GM21423 (cell line): ENCODE measurements around the gene RMRP.
A peak's percentile ranks its signal among the peaks of the same experiment; 100 is the strongest.

Source experiments
- ATAC-seq: cut with Tn5 transposase; IDR thresholded peaks from one replicate; pipeline ENCODE4 v1.9.1; 2021; ENCODE audit warnings: mild to moderate bottlenecking, moderate library complexity; ENCODE audit not compliant: unreplicated experiment

RMRP gene

GRCh38 chr9:35657546-35658136, at the start of gene RMRP:
Gene RMRP (minus strand): TSS chr9:35658019.
- peak; percentile 84 for ATAC-seq

- no peak for ATAC-seq
Observed at GRCh38 chr9:35706951-35707350, 49.1 kb upstream of the RMRP start.

DNA sequence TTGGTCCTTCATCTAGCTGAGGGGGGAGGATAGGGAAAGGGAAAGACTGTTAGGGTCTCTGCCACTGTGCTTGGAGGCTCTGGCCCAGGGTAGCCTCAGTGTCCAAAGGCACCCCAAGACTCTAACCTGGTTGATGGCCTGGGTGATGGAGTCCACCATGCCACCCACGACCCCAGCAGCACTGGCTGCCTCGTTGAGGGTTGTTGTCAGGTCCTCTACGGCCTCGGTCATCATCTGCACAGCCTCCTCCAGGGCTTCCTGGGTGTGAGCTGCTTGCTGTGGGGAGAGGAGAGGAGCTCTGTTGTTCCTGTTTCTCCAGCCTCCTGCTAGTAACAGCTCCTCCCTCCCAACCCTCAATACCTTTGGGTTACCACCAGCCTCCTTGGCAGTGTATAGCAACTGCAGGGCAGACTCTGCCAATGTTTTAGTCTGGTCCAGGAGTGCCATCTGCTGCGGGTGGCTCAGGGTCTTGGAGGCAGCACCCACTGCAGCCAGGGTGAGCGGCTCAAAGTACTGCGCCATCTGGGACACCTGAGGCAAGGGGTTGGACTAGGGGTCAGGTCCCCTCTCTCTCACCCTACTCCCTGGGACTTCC, 48.1 kb upstream of the RMRP start:
- no peak for ATAC-seq

GRCh38 chr9:35705372-35705771, 47.6 kb upstream of the RMRP start:
- no peak for ATAC-seq

DNA sequence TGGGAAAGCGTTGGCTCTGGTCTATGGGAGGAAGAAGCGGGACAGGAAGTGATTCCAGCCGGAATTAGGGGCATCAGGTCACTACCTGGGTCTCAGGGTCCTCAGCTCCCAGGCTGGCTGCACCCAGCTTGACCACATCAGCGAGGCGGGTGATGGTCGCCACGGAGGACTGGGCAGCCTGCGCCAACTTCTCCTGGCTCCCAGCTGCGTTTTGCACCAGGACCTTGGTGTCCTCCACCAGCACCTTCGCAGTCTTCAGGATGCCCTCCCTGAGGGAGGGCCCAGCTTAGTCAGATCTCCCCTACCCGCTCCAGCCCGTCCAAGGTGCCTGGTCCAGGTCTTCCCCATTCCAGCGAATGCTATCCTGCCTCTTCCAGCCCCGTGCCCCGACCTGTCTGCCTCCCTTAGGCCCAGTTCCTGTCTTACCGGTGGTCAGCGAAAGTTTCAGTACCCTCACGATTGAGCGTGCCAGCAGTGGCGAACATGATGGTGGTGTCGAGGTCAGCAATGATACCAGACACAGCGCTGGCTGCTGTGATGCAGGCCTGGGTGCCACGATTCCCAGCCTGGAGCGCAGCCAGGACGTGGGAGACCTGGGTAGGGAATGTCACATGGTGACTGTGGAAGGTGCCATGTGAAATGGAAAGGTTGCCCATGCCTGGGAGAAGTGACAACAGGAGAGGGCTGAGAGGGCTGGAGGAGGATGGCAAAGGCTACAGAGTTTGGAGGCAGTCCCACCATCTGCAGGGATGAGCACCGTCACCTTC, 46.3 kb upstream of the RMRP start:
- ATAC-seq, result no peak

DNA sequence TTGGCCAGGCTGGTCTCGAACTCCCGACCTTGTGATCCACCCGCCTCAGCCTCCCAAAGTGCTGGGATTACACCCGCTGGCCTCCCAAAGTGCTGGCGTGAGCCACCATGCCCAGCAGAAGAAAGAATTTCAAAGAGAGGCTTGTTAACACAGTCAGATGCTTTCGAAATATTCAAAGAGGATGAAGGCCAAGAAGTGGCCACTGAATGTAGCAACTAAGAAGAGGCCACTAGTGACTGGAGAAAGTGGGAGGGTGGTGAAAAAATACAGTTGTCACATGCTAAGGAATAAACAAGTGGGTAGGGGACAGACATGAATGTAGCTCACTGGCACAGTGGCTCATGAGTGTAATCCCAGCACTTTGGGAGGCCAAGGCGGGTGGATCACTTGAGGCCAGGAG, 44.9 kb upstream of the RMRP start:
- ATAC-seq, result no peak

DNA sequence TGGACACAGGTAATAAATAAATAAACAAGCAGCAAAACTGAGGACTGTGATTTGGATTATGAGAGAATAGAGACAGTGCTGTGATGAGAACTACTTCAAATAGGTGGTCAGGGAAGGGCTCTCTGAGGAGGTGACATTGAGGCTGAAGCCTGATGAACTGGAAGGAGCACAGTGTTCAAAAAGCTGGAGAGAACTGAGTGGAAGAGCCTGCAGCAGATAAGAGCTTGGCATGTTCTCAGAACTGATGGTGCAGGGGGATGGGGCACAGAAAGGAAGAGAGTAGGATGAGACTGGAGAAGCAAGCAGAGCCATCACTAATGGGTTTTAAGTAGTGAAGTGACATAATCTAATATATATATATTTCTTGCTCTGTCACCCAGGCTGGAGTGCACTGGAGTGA, 43.1 kb upstream of the RMRP start:
- no peak for ATAC-seq

GRCh38 chr9:35700031-35700430, 42.2 kb upstream of the RMRP start:
- no peak for ATAC-seq

GRCh38 chr9:35698231-35698630, 40.4 kb upstream of the RMRP start:
- ATAC-seq, result no peak

GRCh38 chr9:35697486-35697885, 39.7 kb upstream of the RMRP start:
- ATAC-seq, result no peak

GRCh38 chr9:35696520-35697215, 38.8 kb upstream of the RMRP start:
- peak; percentile 77 for ATAC-seq

GRCh38 chr9:35695943-35696401, 38.2 kb upstream of the RMRP start:
- ATAC-seq, result no peak

DNA sequence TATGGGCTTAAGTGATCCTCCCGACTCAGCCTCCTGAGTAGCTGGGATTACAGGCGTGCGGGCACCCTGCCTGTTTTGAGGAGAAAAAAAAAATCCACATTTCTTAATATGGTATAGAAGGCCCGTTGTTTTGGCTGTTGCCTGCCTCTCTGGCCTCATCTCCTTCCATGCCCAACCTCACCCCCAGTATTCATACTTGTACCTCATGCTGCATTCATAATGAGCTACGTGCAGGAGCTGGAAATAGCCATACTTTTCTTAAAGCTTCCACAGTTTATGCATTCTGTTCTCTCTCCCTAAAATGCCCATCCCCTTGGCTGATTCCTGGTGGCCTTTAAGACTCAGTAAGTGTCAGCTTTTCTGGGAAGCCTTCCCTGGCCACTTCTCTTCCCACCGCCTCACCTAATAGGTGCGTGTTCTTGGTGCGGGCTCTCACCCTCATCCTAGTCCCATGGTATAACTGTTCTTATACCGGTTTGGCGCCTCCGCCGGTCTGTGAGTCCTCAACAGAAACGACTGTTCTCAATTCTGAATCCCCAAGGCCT, 34.0 kb upstream of the RMRP start:
- ATAC-seq, result no peak

DNA sequence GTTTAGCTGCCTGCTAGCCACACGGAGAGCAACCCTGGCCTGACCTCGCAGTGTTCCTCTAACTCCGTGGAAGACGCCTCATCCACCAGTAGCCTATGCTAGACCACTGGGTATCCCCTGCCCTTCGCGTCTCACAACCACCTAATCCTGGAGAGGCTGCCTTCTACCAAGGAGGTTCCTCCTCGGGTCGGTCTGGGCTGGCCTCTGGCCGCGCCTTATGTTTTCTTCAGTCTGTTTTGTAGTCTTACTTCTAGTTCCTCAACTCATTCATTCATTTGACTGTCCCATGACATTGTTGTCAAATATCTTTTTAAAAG, 33.5 kb upstream of the RMRP start:
- ATAC-seq, result no peak

GRCh38 chr9:35690614-35691333, 33.0 kb upstream of the RMRP start:
- no peak for ATAC-seq

DNA sequence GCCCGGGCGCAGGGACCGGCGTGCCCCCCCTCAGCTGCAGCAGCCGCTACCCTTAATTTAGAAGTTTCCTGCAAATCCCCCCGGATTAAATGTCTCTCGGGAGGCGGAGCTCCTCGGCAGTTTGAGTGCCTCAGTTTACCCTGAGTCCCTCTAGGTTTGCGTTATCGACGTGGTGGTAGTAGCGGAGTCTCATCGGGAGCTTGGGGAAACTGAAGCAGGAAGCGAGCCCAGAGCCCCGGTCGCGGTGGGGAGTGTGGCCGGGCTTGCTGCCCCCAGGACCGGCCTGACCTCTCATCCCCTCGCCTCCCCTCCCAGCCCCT, 32.4 kb upstream of the RMRP start:
- ATAC-seq, result no peak

GRCh38 chr9:35689542-35690293, 31.9 kb upstream of the RMRP start, which contains the start of gene TPM2:
Gene TPM2 (minus strand): TSS chr9:35689925. CDS start chr9:35689817, 108 bp downstream.
- ATAC-seq, result no peak

- ATAC-seq, result no peak
Observed at GRCh38 chr9:35688558-35689541, 31.0 kb upstream of the RMRP start.

- no peak for ATAC-seq
Observed at GRCh38 chr9:35687972-35688557, 30.2 kb upstream of the RMRP start.
